Esophagus squamous epithelium (tissue), 4 donors: ENCODE data around the gene SPACA6.

ENCODE experiments used
- CTCF ChIP-seq, 6 experiments: fragments of 450-650 bp in 4 of 6; fragments of 200-600 bp in 2 of 6; sonication (generic) in 2 of 6; IDR thresholded peaks; one replicate each; pipeline ENCODE4 v1.5.1; 2016 to 2019; ENCODE audit warnings: antibody characterized with exemption in 6 of 6, mild to moderate bottlenecking in 4 of 6, moderate library complexity in 4 of 6
- POLR2A ChIP-seq, 4 donors: fragments of 450-650 bp; IDR thresholded peaks; one replicate each; pipeline ENCODE4 v1.6.1; 2017; ENCODE audit warnings: antibody characterized with exemption in 4 of 4, mild to moderate bottlenecking in 4 of 4, moderate library complexity in 3 of 4

- TF ChIP-seq CTCF (IDR thresholded peaks at IDR 0.05) (no peak), POLR2A (IDR thresholded peaks at IDR 0.05) (no peak)
Measured at GRCh38 chr19:51722492-51722891, 29.4 kb downstream of the SPACA6 start.
